ENCODE measurements around the gene ATP11A. TPM values are rescaled to one million over a fixed set of nuclear protein-coding genes. Genes with fewer than 3 reads are reported as not detected.
"Not testable (repeated sequence)": the region's sequence is repeated elsewhere in the genome, so short reads cannot be mapped to it uniquely, and the experiment has no call there.

Gene ATP11A
- total RNA-seq, 1 experiment from 2014 or later, result 8.7 TPM

DNA sequence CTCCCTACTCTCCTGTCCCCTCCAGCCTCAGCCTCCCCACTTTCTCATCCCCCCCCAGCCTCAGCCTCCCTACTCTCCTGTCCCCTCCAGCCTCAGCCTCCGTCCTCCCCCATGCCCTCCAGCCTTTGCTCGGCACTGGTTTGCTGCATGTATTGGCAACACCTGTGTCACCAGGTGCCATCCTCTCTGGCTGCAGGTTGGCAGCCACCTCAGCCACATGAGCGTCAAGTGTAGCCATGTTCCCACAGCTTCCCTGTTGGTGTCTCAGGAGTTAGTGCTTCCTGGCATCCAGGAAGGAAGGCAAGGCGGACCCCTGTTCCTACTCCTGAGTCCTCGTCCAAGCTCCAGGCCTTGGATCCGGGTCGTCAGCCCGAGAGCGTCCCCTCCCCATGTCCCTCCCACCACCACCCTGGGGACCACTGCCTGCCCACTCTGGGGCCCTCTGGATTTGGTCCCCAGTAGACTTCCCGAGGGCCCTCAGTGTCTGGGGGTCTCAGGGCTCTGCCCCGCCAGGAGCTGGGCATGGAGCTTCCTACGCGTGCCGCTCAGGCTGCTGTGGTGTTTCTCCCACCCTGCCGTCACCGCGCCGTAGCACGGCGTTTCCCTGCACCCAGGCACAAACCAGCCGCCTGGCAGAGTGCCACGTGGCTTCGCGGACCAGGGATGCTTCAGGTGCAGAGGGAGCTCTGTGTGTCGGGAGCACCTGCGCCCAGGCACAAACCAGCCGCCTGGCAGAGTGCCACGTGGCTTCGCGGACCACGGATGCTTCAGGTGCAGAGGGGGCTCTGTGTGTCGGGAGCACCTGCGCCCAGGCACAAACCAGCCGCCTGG, 150.8 kb downstream of the ATP11A start:
- no peak overlapping the region for H3K4me2 ChIP-seq (ENCODE audit: low read length)
- H3K4me1 ChIP-seq (ENCODE audit: insufficient read depth, low read length), result no peaks in the 10 kb centered on the region
- no peaks in the 10 kb centered on the region for H3K9me2 ChIP-seq (replicated peaks; ENCODE audit: low read length)
- H3K9ac ChIP-seq (ENCODE audit: low read length), result no peak overlapping the region
- no peaks in the 10 kb centered on the region for H3K27me3 ChIP-seq (ENCODE audit: low read length)
- no peak overlapping the region for H2AFZ ChIP-seq (ENCODE audit: low read length)
- POLR2A ChIA-PET (ENCODE audit: unreplicated experiment), result no interaction called here
- no peaks in the 10 kb centered on the region for H4K20me1 ChIP-seq (ENCODE audit: low read length)
- TF ChIP-seq EZH2phosphoT487 (IDR thresholded peaks at IDR 0.05; ENCODE audit: borderline replicate concordance, low read length) (no peak), EZH2 (IDR thresholded peaks at IDR 0.05; ENCODE audit: low read length, unreplicated experiment) (no peak)
- TF ChIP-seq, protein P1, sequence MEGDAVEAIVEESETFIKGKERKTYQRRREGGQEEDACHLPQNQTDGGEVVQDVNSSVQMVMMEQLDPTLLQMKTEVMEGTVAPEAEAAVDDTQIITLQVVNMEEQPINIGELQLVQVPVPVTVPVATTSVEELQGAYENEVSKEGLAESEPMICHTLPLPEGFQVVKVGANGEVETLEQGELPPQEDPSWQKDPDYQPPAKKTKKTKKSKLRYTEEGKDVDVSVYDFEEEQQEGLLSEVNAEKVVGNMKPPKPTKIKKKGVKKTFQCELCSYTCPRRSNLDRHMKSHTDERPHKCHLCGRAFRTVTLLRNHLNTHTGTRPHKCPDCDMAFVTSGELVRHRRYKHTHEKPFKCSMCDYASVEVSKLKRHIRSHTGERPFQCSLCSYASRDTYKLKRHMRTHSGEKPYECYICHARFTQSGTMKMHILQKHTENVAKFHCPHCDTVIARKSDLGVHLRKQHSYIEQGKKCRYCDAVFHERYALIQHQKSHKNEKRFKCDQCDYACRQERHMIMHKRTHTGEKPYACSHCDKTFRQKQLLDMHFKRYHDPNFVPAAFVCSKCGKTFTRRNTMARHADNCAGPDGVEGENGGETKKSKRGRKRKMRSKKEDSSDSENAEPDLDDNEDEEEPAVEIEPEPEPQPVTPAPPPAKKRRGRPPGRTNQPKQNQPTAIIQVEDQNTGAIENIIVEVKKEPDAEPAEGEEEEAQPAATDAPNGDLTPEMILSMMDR (conservative IDR thresholded peaks at IDR 0.05; ENCODE audit: low read depth, low read length), result no peak
- ATAC-seq (no peak), DNase-seq (no peak)
- H3K27ac ChIP-seq (ENCODE audit: low read length), result no peak overlapping the region
- CTCF ChIA-PET, result no interaction called here
- no peaks in the 10 kb centered on the region for H3K36me3 ChIP-seq (ENCODE audit: low read depth, low read length)
- intact Hi-C loops (cut with micrococcal nuclease), result no loop called here
- no peaks in the 10 kb centered on the region for H3K79me2 ChIP-seq (ENCODE audit: low read length)
- BruUV-seq (replicated peaks), result no TSS peak
- H3F3A ChIP-seq (ENCODE audit: low read length, unreplicated experiment), result no peaks in the 10 kb centered on the region
- no peaks in the 10 kb centered on the region for H3K9me3 ChIP-seq (ENCODE audit: low read length)
- H3K4me3 ChIP-seq (ENCODE audit: low read length), result no peak overlapping the region

DNA sequence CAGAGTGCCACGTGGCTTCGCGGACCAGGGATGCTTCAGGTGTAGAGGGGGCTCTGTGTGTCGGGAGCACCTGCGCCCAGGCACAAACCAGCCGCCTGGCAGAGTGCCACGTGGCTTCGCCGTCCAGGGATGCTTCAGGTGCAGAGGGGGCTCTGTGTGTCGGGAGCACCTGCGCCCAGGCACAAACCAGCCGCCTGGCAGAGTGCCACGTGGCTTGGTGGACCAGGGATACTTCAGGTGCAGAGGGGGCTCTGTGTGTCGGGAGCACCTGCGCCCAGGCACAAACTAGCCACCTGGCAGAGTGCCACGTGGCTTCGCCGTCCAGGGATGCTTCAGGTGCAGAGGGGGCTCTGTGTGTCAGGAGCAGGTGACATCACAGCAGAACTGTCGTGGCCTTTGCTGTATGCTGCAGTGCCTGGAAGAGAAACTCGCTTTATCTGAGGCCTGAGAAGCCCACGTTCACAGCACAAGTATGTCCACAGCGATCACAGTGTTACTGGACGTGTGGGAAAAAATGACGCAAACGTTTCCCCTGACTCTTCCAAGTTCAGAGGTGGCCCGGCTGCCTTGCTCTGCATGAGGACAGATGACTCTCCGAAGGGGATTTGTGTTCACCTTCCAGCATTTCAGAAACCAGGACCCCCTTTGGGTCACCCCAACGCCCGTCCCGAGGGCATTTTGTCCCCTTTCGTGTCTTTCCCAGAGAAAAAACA, 151.6 kb downstream of the ATP11A start:
- intact Hi-C loops (cut with micrococcal nuclease); POLR2A ChIA-PET (ENCODE audit: unreplicated experiment); DNase-seq; H3K27me3 ChIP-seq (ENCODE audit: low read length); H3K79me2 ChIP-seq (ENCODE audit: low read length); ATAC-seq; H3K27ac ChIP-seq (ENCODE audit: low read length); H3F3A ChIP-seq (ENCODE audit: low read length, unreplicated experiment); BruUV-seq (replicated peaks); H3K9me2 ChIP-seq (replicated peaks; ENCODE audit: low read length); H3K4me1 ChIP-seq (ENCODE audit: insufficient read depth, low read length); H3K4me2 ChIP-seq (ENCODE audit: low read length); H2AFZ ChIP-seq (ENCODE audit: low read length); H3K4me3 ChIP-seq (ENCODE audit: low read length); H3K9ac ChIP-seq (ENCODE audit: low read length); CTCF ChIA-PET; H3K36me3 ChIP-seq (ENCODE audit: low read depth, low read length); H3K9me3 ChIP-seq (ENCODE audit: low read length); H4K20me1 ChIP-seq (ENCODE audit: low read length): not testable (repeated sequence)

DNA sequence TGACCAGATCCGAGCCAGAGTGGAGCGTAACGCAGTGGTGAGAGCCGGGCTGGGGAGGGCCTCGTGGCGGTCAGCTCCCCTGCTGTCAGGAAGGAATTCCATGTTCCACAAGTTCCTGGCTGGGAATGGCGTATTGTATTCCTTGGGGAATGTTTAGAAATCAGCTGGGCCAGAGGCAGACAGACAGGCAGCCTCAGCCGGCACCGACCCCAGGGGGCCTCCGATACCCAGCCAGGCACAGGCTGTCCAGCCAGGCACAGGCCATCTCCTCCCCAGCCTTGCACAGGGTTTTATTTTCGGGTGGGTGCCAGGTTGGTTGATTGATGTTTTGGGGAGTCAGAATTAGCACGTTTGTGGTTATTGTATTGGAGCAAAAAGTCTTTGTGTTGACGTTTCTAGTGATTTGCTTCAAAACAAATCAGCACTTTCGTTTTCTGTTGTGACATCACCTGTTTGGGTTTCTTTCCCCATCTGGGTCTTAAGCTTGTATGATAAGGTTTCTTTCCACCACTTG, 152.6 kb downstream of the ATP11A start:
- H3K27ac ChIP-seq (ENCODE audit: low read length), result no peak overlapping the region
- no peak overlapping the region for H3K4me3 ChIP-seq (ENCODE audit: low read length)
- H3K9ac ChIP-seq (ENCODE audit: low read length), result no peak overlapping the region
- H3K9me2 ChIP-seq (replicated peaks; ENCODE audit: low read length), result no peaks in the 10 kb centered on the region
- H3F3A ChIP-seq (ENCODE audit: low read length, unreplicated experiment), result no peaks in the 10 kb centered on the region
- H3K4me1 ChIP-seq (ENCODE audit: insufficient read depth, low read length), result no peaks in the 10 kb centered on the region
- no peaks in the 10 kb centered on the region for H3K79me2 ChIP-seq (ENCODE audit: low read length)
- no peaks in the 10 kb centered on the region for H4K20me1 ChIP-seq (ENCODE audit: low read length)
- no peak for DNase-seq
- no peak overlapping the region for H2AFZ ChIP-seq (ENCODE audit: low read length)
- intact Hi-C loops (cut with micrococcal nuclease), result no loop called here
- POLR2A ChIA-PET (ENCODE audit: unreplicated experiment), result no interaction called here
- CTCF ChIA-PET, result no interaction called here
- peaks cover under 1% of the 10 kb centered on the region; the same call in 1 of the 2 replicates for H3K9me3 ChIP-seq (ENCODE audit: low read length)
- no peak for ATAC-seq
- no TSS peak for BruUV-seq (replicated peaks)
- TF ChIP-seq EZH2 (IDR thresholded peaks at IDR 0.05; ENCODE audit: low read length, unreplicated experiment) (no peak), EZH2phosphoT487 (IDR thresholded peaks at IDR 0.05; ENCODE audit: borderline replicate concordance, low read length) (no peak)
- TF ChIP-seq, protein P1 (conservative IDR thresholded peaks at IDR 0.05; ENCODE audit: low read depth, low read length), result no peak
- peaks cover 1% of the 10 kb centered on the region; the same call in 1 of the 2 replicates for H3K36me3 ChIP-seq (ENCODE audit: low read depth, low read length)
- no peak overlapping the region for H3K4me2 ChIP-seq (ENCODE audit: low read length)
- H3K27me3 ChIP-seq (ENCODE audit: low read length), result no peaks in the 10 kb centered on the region
